Measurements from ENCODE around the gene IL9R.

DNA sequence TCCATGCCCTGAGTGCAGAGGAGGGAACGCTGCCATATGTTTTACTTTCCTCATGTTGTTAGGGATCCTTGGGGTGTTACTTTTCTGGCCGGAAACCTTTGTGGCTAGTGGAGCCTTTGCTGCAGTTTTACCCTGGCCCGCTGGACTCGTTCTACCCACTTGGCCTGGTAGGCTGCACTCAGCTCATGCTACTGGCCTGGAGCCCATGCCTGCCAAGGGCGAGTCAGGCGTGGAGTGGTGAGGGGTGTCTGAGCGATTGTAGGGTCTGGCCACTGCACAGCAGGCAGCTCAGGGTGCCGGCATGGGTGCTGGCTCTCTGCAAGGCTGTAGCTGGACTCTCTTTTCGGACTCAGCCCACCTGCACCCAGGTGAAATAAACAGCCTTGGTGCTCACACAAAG, 41.4 kb upstream of the IL9R start:
- TF ChIP-seq, protein P1, sequence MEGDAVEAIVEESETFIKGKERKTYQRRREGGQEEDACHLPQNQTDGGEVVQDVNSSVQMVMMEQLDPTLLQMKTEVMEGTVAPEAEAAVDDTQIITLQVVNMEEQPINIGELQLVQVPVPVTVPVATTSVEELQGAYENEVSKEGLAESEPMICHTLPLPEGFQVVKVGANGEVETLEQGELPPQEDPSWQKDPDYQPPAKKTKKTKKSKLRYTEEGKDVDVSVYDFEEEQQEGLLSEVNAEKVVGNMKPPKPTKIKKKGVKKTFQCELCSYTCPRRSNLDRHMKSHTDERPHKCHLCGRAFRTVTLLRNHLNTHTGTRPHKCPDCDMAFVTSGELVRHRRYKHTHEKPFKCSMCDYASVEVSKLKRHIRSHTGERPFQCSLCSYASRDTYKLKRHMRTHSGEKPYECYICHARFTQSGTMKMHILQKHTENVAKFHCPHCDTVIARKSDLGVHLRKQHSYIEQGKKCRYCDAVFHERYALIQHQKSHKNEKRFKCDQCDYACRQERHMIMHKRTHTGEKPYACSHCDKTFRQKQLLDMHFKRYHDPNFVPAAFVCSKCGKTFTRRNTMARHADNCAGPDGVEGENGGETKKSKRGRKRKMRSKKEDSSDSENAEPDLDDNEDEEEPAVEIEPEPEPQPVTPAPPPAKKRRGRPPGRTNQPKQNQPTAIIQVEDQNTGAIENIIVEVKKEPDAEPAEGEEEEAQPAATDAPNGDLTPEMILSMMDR (IDR thresholded peaks at IDR 0.05; ENCODE audit: insufficient read depth, low read length, poor library complexity, severe bottlenecking), result no peak
- no peak for TF ChIP-seq EZH2phosphoT487 (conservative IDR thresholded peaks at IDR 0.05; ENCODE audit: low read length)
